ENCODE measurements around the gene SRD5A3.

- TF ChIP-seq, protein P1, sequence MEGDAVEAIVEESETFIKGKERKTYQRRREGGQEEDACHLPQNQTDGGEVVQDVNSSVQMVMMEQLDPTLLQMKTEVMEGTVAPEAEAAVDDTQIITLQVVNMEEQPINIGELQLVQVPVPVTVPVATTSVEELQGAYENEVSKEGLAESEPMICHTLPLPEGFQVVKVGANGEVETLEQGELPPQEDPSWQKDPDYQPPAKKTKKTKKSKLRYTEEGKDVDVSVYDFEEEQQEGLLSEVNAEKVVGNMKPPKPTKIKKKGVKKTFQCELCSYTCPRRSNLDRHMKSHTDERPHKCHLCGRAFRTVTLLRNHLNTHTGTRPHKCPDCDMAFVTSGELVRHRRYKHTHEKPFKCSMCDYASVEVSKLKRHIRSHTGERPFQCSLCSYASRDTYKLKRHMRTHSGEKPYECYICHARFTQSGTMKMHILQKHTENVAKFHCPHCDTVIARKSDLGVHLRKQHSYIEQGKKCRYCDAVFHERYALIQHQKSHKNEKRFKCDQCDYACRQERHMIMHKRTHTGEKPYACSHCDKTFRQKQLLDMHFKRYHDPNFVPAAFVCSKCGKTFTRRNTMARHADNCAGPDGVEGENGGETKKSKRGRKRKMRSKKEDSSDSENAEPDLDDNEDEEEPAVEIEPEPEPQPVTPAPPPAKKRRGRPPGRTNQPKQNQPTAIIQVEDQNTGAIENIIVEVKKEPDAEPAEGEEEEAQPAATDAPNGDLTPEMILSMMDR (IDR thresholded peaks at IDR 0.05): no peak
- TF ChIP-seq POLR2AphosphoS5 (IDR thresholded peaks at IDR 0.05) (no peak), POLR2A (IDR thresholded peaks at IDR 0.05) (no peak)
These were observed 61.1 kb downstream of the SRD5A3 start for GRCh38 chr4:55407119-55407518.
